COLO829 (cell line): Measurements from ENCODE around the gene ZMAT3.
"Not testable (repeated sequence)": the region's sequence is repeated elsewhere in the genome, so short reads cannot be mapped to it uniquely, and the experiment has no call there.

Experiments used
- DNase-seq: peaks from one replicate; pipeline ENCODE4 v3.0.0; 2012; ENCODE audit warnings: low spot score

ZMAT3 gene

DNA sequence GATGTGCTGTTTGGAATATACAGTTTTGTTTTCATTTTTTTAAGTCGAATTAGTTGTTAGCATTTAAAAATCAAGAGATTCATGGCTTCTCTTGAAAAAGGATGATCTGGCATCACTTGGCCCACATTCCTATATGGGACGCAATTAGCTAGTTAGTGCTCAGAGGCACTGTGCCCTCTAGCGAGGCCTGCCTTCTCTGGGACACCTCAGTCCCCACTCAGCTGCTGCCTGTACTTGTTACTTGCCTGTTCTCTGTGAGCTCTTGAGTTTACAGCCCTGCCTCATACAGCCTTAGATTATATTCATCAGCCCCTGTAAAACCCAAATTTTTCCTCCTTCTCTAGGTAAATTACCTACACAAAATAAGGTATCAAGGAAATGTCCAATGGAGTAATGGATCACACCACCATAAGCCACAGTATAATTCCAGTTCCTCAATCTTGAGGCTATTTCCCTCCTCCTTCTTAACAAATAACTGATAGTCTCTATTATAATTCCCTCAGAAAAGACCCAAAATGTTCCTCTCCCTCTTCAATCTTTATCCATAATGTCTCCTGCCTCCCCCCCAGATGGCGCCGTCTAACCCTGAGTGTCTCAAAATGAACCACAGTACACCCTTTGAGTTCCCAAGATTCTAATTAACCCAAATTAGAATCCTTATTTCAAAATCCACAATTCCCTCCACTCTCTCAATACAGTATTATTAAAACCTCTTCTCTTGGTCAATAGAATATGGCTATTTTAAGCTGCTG, 2.7 kb downstream of the ZMAT3 start:
- no peak for DNase-seq

DNA sequence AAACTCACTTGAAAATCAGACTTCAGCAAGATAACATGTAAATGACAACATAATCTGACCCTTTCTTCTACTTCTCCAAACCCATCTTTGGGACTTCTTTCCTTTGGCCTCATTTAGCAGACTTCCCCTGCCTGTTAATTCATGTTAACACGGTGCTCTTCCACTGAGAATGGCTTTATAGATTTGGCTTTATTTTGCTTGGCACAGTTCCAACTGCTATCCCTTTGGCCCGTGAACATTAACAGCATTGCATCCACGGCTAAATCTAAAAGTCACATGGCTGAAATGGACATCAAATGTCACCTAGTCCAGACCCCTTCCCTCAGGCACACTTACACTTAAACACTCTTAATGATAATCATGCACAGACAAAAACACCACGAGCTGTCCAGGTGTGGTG, 3.8 kb downstream of the ZMAT3 start:
- no peak for DNase-seq

DNA sequence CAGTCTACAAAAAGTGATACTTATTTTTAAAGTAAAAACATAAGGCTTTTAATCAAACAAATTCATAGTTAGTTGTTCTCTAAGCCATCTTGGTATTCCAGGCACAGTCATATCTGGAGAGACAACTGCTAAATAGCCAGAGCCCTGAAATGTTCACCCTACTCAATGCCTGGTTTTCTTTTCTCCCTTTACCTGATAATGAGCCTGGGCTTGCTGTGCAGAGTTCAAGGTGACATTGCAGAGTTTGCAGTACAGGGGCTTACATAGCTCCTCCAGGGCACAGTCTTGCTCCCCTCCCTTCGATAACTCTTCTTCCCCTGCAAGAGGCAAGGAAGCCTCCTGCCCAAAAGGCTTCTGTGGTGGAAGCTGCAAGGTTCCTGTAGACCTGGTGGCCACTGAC, 4.3 kb downstream of the ZMAT3 start:
- DNase-seq: no peak

DNA sequence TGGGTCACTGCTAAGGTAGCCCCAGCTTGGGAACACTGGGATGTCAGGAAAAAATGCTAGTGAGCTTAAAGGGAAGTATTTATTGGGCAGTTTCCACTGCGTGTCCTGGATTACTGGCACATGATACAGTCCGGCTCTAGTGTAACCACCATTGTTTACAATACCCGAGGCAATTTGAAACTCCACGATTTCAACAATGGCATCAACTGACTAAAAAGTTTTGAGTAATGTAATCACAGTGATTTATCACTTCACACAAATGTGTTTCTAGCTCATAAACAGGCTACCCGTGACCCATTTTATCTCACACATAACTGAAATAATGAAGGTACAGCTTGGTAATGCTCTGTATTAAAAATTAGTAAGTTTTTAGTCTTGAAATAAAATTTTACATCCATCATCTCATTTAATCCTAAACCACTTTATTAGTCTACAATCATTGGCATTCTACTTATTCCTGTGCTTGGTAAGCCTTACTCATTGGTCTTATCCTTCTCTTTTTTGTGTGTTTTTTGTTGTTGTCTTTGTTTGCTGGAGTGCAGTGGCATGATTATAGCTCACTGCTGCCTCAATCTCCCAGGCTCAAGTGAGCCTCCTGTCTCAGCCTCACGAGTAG, 7.6 kb downstream of the ZMAT3 start:
- peak; percentile 58 for DNase-seq

DNA sequence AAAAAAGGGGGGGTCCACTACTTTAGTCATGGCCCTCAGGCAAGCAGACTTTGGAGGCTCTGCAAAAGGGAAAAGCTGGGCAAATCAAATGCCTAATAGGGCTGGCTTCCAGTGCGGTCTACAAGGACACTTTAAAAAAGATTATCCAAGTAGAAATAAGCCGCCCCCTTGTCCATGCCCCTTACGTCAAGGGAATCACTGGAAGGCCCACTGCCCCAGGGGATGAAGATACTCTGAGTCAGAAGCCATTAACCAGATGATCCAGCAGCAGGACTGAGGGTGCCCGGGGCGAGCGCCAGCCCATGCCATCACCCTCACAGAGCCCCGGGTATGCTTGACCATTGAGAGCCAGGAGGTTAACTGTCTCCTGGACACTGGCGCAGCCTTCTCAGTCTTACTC, 15.3 kb downstream of the ZMAT3 start:
- no peak for DNase-seq

DNA sequence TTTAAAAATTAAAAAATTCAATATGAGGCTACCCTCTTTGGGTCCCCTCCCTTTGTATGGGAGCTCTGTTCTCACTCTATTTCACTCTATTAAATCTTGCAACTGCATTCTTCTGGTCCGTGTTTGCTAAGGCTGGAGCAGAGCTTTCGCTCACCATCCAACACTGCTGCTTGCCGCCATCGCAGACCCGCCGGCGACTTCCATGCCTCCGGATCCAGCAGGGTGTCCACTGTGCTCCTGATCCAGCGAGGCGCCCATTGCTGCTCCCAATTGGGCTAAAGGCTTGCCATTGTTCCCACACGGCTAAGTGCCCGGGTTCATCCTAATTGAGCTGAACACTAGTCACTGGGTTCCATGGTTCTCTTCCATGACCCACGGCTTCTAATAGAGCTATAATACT, 17.0 kb downstream of the ZMAT3 start:
- not testable (repeated sequence) for DNase-seq

DNA sequence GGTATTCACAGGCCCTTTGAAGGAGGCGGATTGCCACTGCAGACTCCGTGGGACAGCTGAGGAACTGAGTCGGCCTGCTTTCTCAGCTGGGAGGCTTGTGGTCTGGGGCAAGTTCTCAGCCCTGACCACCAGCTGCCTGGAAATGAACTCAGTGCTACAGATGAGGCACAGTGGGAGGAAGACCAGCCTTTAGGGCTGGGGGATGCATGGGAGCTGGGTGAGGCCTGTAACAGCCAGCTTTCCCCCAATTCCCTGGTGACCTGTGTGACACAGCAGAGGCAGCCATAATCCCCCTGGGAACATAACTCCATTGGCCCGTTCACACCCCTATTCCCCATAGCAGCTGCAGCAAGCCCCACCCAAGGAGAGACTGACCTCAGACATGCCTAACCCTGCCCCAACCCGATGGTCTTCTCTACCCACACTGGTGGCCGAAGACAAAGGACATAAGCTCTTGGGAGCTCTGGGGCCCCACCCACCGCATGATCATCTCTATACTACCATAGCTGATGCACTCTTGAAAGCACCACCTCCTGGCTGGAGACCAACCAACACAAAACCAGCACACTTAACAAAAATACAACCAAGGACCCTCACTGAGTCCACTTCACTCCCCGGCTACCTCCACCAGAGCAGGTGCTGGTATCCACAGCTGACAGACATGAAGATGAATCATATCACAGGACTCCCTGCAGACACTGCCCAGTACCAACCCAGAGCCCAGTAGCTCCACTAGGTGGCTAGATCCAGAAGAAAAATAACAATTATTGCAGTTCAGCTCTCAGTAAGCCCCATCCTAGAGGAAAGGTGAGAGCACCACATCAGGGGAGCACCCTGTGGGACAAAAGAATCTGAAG, 24.9 kb downstream of the ZMAT3 start:
- DNase-seq: no peak

DNA sequence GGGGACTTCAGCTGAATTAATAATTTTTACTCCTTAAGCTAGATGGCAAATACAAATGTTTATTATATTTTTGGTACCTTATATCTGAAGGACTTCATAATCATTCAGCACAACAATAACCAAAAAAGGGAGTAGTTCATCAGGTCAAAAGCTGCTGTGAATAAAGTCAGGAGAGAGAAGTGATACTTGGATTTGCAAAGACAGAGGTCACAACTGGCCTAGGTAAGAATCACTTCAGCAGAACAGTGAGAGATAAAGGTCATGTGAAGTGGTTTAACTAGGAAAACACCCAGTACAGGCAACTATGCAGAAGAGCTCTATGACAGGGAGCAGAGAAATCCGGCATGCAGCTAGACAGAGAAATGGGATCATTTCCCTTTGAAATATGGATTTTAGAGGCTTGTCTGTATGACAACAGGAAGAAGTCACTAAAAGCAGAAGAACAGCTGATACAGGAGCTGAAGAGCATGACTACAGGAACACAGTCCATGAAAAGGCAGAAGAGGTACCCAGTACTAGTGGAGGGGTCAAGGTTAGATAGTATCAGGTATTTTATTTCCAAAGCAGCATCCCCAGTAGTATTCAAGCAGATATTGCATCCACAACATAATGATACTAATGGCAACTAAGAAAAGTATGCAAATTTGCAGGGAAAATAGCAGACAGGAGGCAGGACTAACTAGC, 25.7 kb downstream of the ZMAT3 start:
- DNase-seq: no peak

DNA sequence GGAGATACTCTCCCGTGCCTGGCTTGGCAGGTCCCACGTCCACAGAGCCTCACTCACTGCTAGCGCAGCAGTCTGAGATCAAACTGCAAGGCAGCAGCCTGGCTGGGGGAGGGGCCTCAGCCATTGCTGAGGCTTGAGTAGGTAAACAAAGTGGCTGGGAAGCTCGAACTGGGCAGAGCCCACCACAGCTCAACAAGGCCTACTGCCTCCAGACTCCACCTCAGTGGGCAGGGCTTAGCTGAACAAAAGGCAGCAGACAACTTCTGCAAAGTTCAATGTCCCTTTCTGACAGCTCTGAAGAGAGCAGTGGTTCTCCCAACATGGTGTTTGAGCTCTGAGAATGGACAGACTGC, 32.7 kb downstream of the ZMAT3 start:
- DNase-seq: not testable (repeated sequence)

DNA sequence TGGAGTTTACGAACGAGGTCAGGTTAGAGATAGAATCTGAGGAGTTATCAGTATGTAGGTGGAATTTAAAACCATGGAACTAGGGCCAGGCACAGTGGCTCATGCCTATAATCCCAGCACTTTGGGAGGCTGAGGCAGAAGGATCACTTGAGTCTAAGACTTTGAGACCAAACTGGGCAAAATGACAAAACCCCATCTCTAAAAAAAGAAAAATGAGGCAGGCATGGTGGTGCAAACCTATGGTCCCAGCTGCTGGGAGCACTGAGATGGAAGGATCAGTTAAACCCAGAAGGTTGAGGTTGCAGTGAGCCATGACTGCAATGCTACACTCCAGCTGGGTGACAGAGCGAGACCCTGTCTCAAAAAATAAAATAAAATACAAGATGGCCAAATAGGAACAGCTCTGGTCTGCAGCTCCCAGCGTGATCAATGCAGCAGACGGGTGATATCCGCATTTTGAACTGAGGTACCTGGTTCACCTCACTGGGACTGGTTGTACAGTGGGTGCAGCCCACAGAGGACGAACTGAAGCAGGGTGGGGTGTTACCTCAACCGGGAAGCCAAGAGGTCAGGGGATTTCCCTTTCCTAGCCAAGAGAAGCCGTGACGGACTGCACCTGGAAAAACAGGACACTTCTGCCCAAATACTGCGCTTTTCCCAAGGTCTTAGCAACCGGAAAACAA, 33.3 kb downstream of the ZMAT3 start:
- DNase-seq: no peak

DNA sequence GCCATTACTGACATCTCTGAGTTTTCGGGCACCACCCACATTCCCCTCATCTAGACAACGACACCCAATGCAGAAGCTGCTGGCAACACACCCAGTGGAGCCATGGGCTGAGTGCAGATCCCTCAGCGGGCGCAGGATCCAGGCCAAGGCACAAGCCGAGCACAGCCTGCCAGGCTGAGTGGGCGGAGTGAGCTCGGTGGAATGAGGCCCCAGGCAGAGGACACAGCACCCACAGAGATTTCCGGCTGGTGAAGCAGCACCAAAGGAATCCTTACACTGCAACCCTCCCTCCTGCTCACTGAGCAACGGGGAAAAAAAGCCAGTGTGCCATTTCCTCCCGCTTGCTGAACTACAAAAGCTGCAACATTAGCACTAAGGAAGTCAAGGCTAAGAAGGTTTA, 34.3 kb downstream of the ZMAT3 start:
- peak; percentile 87 for DNase-seq

DNA sequence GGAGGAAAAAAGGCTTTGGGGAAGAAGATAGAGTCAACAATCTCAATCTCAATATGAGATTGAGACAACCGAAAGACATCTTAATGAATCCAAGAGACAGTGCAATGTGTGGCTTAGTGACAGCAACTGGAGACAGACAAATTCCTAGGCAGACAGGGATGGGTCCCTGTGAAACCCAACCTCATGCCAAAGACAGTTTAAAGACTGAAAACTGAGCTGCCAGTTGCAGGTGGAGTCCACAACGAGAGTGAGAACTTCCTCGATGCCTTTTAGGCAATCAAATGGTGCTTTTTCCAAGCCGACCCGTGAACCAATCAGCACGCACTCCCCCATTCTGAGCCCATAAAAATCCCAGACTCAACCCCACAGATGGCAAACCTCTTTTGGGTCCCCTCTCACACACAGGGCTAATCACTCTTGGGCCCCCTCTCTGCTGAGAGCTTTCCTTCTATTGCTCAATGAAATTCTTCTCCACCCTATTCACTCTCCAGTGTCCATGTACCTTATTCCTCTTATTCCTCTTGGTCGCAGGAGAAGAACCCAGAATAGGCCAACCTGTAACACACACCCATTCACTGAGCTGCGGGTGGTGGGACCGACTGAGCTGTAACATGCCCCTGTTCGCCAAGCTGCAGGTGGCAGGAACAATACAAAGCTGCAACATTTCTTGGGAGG, 34.8 kb downstream of the ZMAT3 start:
- DNase-seq: no peak

DNA sequence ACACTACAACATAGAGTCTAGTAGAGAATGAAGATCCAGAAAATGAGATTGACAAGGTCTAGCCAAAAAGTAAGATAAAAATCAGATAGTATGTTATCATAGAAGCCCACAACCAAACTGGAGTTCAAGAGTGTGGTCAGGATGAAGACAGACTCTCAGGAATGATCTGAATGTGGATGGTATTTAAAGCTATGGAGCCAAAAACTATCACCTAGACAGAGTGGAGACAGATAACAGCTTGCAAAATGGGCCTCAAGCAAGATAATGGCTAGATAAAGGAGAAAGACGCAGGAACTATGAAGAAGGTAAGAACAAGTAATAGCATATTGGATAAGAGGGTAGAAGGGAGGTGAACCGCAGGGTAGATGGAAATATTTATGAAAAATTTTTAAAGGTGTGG, 35.4 kb downstream of the ZMAT3 start:
- no peak for DNase-seq

DNA sequence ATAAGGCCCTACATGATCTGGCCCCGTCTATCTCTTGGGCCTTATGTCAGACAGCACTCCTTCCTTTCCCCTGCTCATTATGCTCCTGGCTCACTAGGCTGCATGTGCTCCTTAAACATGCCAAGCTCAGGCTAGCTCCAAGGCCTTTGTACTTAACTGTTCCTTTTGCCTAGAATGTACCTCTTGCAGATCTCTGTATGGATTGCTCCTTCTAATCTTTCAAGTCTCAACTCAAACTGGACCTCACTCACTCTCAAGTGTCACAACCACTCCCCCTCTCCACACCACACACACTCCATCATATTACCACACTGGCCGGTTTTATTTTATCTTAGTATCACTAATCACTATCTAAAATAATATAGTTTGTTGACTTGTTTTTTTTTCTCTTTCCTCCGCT, 36.4 kb downstream of the ZMAT3 start:
- no peak for DNase-seq

DNA sequence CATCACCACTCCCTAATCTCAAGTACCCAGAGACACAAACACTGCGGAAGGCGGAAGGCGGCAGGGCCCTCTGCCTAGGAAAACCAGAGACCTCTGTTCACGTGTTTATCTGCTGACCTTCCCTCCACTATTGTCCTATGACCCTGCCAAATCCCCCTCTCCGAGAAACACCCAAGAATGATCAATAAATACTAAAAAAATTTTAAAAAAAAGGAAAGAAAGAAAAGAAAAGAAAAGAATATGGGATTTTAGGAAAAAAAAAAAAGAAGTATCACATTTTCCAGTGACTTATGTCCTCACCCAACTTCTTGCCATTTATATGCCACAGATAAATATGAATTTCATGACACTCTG, 38.3 kb downstream of the ZMAT3 start:
- not testable (repeated sequence) for DNase-seq

DNA sequence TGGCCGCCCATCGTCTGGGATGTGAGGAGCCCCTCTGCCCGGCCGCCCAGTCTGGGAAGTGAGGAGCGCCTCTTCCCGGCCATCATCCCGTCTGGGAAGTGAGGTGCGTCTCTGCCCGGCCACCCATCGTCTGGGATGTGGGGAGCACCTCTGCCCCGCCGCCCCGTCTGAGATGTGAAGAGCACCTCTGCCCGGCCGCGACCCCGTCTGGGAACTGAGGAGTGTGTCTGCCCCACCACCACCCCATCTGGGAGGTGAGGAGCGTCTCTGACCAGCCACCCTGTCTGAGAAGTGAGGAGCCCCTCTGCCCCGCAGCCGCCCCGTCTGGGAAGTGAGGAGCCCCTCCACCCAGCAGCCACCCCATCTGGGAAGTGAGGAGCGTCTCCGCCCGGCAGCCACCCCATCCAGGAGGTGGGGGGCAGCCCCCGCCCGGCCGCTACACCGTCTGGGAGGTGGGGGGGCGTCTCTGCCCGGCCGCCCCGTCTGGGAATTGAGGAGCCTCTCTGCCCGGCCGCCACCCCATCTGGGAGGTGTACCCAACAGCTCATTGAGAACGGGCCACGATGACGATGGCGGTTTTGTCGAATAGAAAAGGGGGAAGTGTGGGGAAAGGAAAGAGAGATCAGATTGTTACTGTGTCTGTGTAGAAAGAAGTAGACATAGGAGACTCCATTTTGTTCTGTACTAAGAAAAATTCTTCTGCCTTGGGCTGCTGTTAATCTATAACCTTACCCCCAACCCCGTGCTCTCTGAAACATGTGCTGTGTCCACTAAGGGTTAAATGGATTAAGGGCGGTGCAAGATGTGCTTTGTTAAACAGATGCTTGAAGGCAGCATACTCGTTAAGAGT, 38.9 kb downstream of the ZMAT3 start:
- DNase-seq: not testable (repeated sequence)

DNA sequence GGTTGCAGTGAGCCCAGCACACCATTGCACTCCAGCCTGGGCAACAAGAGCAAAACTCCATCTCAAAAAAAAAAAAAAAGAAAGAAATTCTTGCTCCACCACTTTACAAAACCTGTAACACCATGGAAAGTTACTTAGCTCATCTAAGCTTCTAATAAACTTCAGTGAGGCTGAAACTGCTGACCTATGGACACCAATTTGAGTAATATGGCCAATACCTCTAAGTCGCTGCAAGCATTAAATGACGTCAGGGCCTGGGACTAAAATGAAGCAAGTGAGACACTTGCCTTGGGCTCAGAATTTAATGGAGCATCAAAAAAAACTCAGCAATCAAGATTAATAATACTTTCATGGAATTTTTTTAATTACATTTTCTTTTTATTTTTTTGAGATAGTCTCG, 42.5 kb downstream of the ZMAT3 start:
- no peak for DNase-seq

DNA sequence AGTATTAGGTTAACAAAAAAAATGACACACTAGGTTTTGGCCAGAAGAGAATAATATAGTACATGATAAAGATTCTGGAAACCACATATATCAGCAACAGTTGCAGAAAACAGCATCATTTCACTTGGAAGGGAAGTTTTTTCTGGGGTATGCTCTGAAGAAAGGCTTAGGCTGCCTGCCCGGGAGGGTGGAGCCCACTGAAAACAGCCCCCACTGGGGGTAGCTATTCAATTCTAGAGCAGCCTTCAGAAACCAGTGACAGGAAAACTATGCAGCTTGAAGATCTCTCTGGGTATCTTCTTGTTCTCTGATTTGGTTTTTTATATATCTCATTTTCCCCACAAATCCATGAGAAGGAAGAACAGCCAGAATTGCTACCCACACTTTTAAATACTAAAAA, 43.2 kb downstream of the ZMAT3 start:
- no peak for DNase-seq

DNA sequence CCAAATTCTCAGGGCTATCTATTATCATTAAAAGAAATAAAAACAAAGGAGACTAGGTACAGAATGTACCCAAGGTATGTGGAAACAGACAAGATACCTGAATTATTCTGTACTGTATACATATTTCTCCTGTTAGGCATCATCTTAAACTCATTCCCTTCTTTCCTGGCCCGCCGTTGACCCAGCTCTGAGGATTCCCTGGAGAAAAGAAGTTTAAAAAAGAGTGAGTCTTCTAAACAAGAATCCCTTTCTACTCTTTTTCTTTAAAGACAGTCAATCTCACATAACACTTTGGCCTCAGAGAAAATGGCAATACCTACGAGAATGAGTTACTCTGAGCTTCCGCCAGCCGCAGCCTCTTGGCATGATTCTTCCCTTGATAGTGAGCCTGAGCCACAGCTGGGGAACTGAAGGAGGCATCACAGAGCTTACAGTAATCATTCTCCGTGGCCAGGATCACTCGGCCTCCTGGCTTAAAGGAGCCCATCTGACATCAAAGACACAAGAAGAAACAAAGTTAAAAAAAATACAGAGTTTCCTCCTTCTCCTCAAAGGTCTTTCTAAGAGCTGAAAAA, 44.2 kb downstream of the ZMAT3 start:
- peak; percentile 88 for DNase-seq

DNA sequence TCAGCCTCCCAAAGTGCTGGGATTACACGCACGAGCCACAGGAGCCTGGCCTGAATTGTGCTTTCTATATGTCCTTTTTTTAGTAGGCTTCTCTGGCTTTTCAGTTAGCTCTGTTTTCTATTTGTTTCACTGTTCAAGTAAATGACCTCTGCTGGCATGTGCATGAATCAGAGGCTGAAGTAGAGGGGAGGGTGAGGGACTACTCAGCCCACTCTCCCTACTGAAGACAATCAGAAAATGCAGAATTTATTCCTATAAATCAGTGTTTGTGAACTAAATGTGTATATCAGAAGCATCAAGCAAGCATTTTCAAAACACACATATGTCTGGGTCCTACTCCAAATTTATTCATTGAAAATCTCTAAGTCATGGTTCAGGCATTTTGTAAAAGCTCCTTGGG, 45.0 kb downstream of the ZMAT3 start:
- no peak for DNase-seq
